Ramos (cell line): ENCODE data around the gene NLRP1.
"Not testable (repeated sequence)": the region's sequence is repeated elsewhere in the genome, so short reads cannot be mapped to it uniquely, and the experiment has no call there.

Experiments used
- in situ Hi-C: fragments of 300-500 bp; cut with MboI; formaldehyde crosslinking; loops from one replicate; pipeline ENCODE4 v1.14.3; 2022; ENCODE audit warnings: low sequenced_read_pairs; ENCODE audit not compliant: unreplicated experiment

NLRP1 gene

GRCh38 chr17:5588584-5588983 lies 4.3 kb upstream of the NLRP1 start:
- in situ Hi-C loops: loop anchor here (10.0 kb wide), 2 partner anchors 126 to 836 kb away; no protein-coding TSS in a partner anchor

GRCh38 chr17:5587438-5588032 lies 3.2 kb upstream of the NLRP1 start:
- in situ Hi-C loops: loop anchor here (10.0 kb wide), 2 partner anchors 127 to 837 kb away; no protein-coding TSS in a partner anchor

- in situ Hi-C loops: loop anchor here (10.0 kb wide), 2 partner anchors 129 to 839 kb away; no protein-coding TSS in a partner anchor
These were observed 1.7 kb upstream of the NLRP1 start for GRCh38 chr17:5585836-5586521.

GRCh38 chr17:5585287-5585794 lies 1.0 kb upstream of the NLRP1 start:
- in situ Hi-C loops: loop anchor here (10.0 kb wide), 2 partner anchors 129 to 839 kb away; no protein-coding TSS in a partner anchor

GRCh38 chr17:5583426-5584382 lies 605 bp downstream of the NLRP1 start:
- in situ Hi-C loops: loop anchor here (10.0 kb wide), 2 partner anchors 131 to 841 kb away; no protein-coding TSS in a partner anchor

GRCh38 chr17:5582209-5583185 lies 1.8 kb downstream of the NLRP1 start:
- in situ Hi-C loops: loop anchor here (10.0 kb wide), 2 partner anchors 132 to 842 kb away; no protein-coding TSS in a partner anchor

- in situ Hi-C loops: loop anchor here (10.0 kb wide), 2 partner anchors 133 to 843 kb away; no protein-coding TSS in a partner anchor
These were observed 2.7 kb downstream of the NLRP1 start for GRCh38 chr17:5581655-5582054.

- in situ Hi-C loops: loop anchor here (10.0 kb wide), 2 partner anchors 134 to 844 kb away; no protein-coding TSS in a partner anchor
These were observed 3.3 kb downstream of the NLRP1 start for GRCh38 chr17:5580969-5581368.

GRCh38 chr17:5580367-5580766 lies 3.9 kb downstream of the NLRP1 start:
- in situ Hi-C loops: loop anchor here (10.0 kb wide), 2 partner anchors 134 to 844 kb away; no protein-coding TSS in a partner anchor

GRCh38 chr17:5578768-5579167 lies 5.5 kb downstream of the NLRP1 start:
- in situ Hi-C loops: not testable (repeated sequence)

- in situ Hi-C loops: not testable (repeated sequence)
These were observed 11.3 kb downstream of the NLRP1 start for GRCh38 chr17:5573017-5573416.

- in situ Hi-C loops: no loop called here
These were observed 13.0 kb downstream of the NLRP1 start for GRCh38 chr17:5571281-5571680.

GRCh38 chr17:5565808-5566207 lies 18.5 kb downstream of the NLRP1 start:
- in situ Hi-C loops: no loop called here

- in situ Hi-C loops: no loop called here
These were observed 20.9 kb downstream of the NLRP1 start for GRCh38 chr17:5563456-5563855.

- in situ Hi-C loops: no loop called here
These were observed 21.5 kb downstream of the NLRP1 start for GRCh38 chr17:5562661-5563360.

- in situ Hi-C loops: no loop called here
These were observed 22.4 kb downstream of the NLRP1 start for GRCh38 chr17:5561736-5562571.

GRCh38 chr17:5560361-5560988 lies 23.8 kb downstream of the NLRP1 start:
- in situ Hi-C loops: no loop called here
